Activated T-cell treated with anti-CD3 and anti-CD28 coated beads, Interleukin-2, amount 50 U/mL, for 24 hours (primary cell): ENCODE results near the gene ELOVL5.
A peak's percentile ranks its signal among the peaks of the same experiment; 100 is the strongest.
"Not testable (repeated sequence)": the region's sequence is repeated elsewhere in the genome, so short reads cannot be mapped to it uniquely, and the experiment has no call there.

Experiments
- DNase-seq: peaks from one replicate; pipeline ENCODE4 v3.0.0-alpha.2; 2020
- H3K27ac Mint-ChIP-seq: 2 replicates; pipeline ENCODE4 v1.8.0; 2020; ENCODE audit warnings: mild to moderate bottlenecking, mixed read lengths
- H3K27me3 Mint-ChIP-seq: 2 replicates; pipeline ENCODE4 v1.8.0; 2020; ENCODE audit warnings: mixed read lengths
- H3K36me3 Mint-ChIP-seq: 2 replicates; pipeline ENCODE4 v1.8.0; 2020; ENCODE audit warnings: low read depth, mixed read lengths
- H3K4me1 Mint-ChIP-seq: 2 replicates; pipeline ENCODE4 v1.8.0; 2020; ENCODE audit warnings: low read depth, mixed read lengths
- H3K4me3 Mint-ChIP-seq: 2 replicates; pipeline ENCODE4 v1.8.0; 2020; ENCODE audit warnings: mild to moderate bottlenecking, moderate library complexity, mixed read lengths
- H3K9me3 Mint-ChIP-seq: 2 replicates; pipeline ENCODE4 v1.8.0; 2020; ENCODE audit warnings: mixed read lengths

Gene ELOVL5

GRCh38 chr6:53348371-53349208 lies at the start of gene ELOVL5:
TSS of gene ELOVL5 (minus strand) at chr6:53348950. CDS start at chr6:53295699, 53,251 bp downstream.
- H3K4me3 Mint-ChIP-seq = peak within 1 kb of the TSS; percentile 94
- no peaks in the 10 kb centered on the region for H3K27me3 Mint-ChIP-seq
- no peaks in the 10 kb centered on the region for H3K9me3 Mint-ChIP-seq
- H3K4me1 Mint-ChIP-seq = peaks cover 47% of the 10 kb centered on the region
- H3K36me3 Mint-ChIP-seq = peaks cover 47% of the 10 kb centered on the region
- H3K27ac Mint-ChIP-seq = peak within 1 kb of the TSS; percentile 95
- peak; percentile 97 for DNase-seq

GRCh38 chr6:53397283-53397682 lies 48.5 kb upstream of the ELOVL5 start:
- DNase-seq = no peak
- no peaks in the 10 kb centered on the region for H3K27me3 Mint-ChIP-seq
- H3K9me3 Mint-ChIP-seq = no peaks in the 10 kb centered on the region
- peaks cover 3% of the 10 kb centered on the region for H3K4me1 Mint-ChIP-seq
- H3K27ac Mint-ChIP-seq = no peak overlapping the region
- no peaks in the 10 kb centered on the region for H3K36me3 Mint-ChIP-seq
- H3K4me3 Mint-ChIP-seq = no peak overlapping the region

- Mint-ChIP-seq H3K27ac (no peak overlapping the region), H3K4me3 (no peak overlapping the region), H3K27me3 (no peaks in the 10 kb centered on the region), H3K4me1 (peaks cover 3% of the 10 kb centered on the region), H3K36me3 (no peaks in the 10 kb centered on the region), H3K9me3 (no peaks in the 10 kb centered on the region)
- no peak for DNase-seq
Observed at GRCh38 chr6:53395986-53396385, 47.2 kb upstream of the ELOVL5 start.

GRCh38 chr6:53394704-53395103 lies 46.0 kb upstream of the ELOVL5 start:
- Mint-ChIP-seq H3K4me3 (no peak overlapping the region), H3K27ac (no peak overlapping the region), H3K4me1 (peaks cover 3% of the 10 kb centered on the region), H3K27me3 (no peaks in the 10 kb centered on the region), H3K36me3 (no peaks in the 10 kb centered on the region), H3K9me3 (no peaks in the 10 kb centered on the region)
- DNase-seq = no peak

GRCh38 chr6:53391170-53391569 lies 42.4 kb upstream of the ELOVL5 start:
- H3K27me3 Mint-ChIP-seq = no peaks in the 10 kb centered on the region
- no peaks in the 10 kb centered on the region for H3K4me1 Mint-ChIP-seq
- no peak overlapping the region for H3K4me3 Mint-ChIP-seq
- H3K36me3 Mint-ChIP-seq = no peaks in the 10 kb centered on the region
- H3K27ac Mint-ChIP-seq = no peak overlapping the region
- H3K9me3 Mint-ChIP-seq = no peaks in the 10 kb centered on the region
- no peak for DNase-seq

GRCh38 chr6:53390010-53390409 lies 41.3 kb upstream of the ELOVL5 start:
- H3K27ac Mint-ChIP-seq = no peak overlapping the region
- no peak for DNase-seq
- no peaks in the 10 kb centered on the region for H3K27me3 Mint-ChIP-seq
- H3K4me3 Mint-ChIP-seq = no peak overlapping the region
- no peaks in the 10 kb centered on the region for H3K4me1 Mint-ChIP-seq
- H3K36me3 Mint-ChIP-seq = no peaks in the 10 kb centered on the region
- no peaks in the 10 kb centered on the region for H3K9me3 Mint-ChIP-seq

GRCh38 chr6:53388615-53389014 lies 39.9 kb upstream of the ELOVL5 start:
- H3K27me3 Mint-ChIP-seq, H3K27ac Mint-ChIP-seq, H3K4me1 Mint-ChIP-seq, H3K9me3 Mint-ChIP-seq, DNase-seq, H3K4me3 Mint-ChIP-seq, H3K36me3 Mint-ChIP-seq: not testable (repeated sequence)

- peaks cover 5% of the 10 kb centered on the region for H3K27me3 Mint-ChIP-seq
- DNase-seq = no peak
- H3K9me3 Mint-ChIP-seq = no peaks in the 10 kb centered on the region
- no peak overlapping the region for H3K27ac Mint-ChIP-seq
- no peaks in the 10 kb centered on the region for H3K4me1 Mint-ChIP-seq
- H3K4me3 Mint-ChIP-seq = no peak overlapping the region
- no peaks in the 10 kb centered on the region for H3K36me3 Mint-ChIP-seq
Observed at GRCh38 chr6:53382421-53382820, 33.7 kb upstream of the ELOVL5 start.

- H3K9me3 Mint-ChIP-seq = no peaks in the 10 kb centered on the region
- H3K4me3 Mint-ChIP-seq = no peak overlapping the region
- DNase-seq = no peak
- no peaks in the 10 kb centered on the region for H3K36me3 Mint-ChIP-seq
- H3K27ac Mint-ChIP-seq = no peak overlapping the region
- H3K27me3 Mint-ChIP-seq = peaks cover 5% of the 10 kb centered on the region
- no peaks in the 10 kb centered on the region for H3K4me1 Mint-ChIP-seq
Observed at GRCh38 chr6:53378208-53378607, 29.5 kb upstream of the ELOVL5 start.

GRCh38 chr6:53377793-53378192 lies 29.0 kb upstream of the ELOVL5 start:
- H3K9me3 Mint-ChIP-seq = no peaks in the 10 kb centered on the region
- H3K4me3 Mint-ChIP-seq = no peak overlapping the region
- no peak for DNase-seq
- H3K36me3 Mint-ChIP-seq = no peaks in the 10 kb centered on the region
- no peak overlapping the region for H3K27ac Mint-ChIP-seq
- no peaks in the 10 kb centered on the region for H3K4me1 Mint-ChIP-seq
- H3K27me3 Mint-ChIP-seq = peaks cover 5% of the 10 kb centered on the region

GRCh38 chr6:53377289-53377688 lies 28.5 kb upstream of the ELOVL5 start:
- Mint-ChIP-seq H3K36me3 (no peaks in the 10 kb centered on the region), H3K27me3 (peaks cover 5% of the 10 kb centered on the region), H3K4me1 (no peaks in the 10 kb centered on the region), H3K9me3 (no peaks in the 10 kb centered on the region), H3K27ac (no peak overlapping the region), H3K4me3 (no peak overlapping the region)
- no peak for DNase-seq

- H3K36me3 Mint-ChIP-seq = no peaks in the 10 kb centered on the region
- no peak overlapping the region for H3K4me3 Mint-ChIP-seq
- no peaks in the 10 kb centered on the region for H3K9me3 Mint-ChIP-seq
- H3K27me3 Mint-ChIP-seq = peaks cover 2% of the 10 kb centered on the region
- no peak overlapping the region for H3K27ac Mint-ChIP-seq
- no peaks in the 10 kb centered on the region for H3K4me1 Mint-ChIP-seq
- no peak for DNase-seq
Observed at GRCh38 chr6:53376661-53377226, 28.0 kb upstream of the ELOVL5 start.

GRCh38 chr6:53375847-53376246 lies 27.1 kb upstream of the ELOVL5 start:
- H3K36me3 Mint-ChIP-seq = no peaks in the 10 kb centered on the region
- no peak overlapping the region for H3K4me3 Mint-ChIP-seq
- H3K4me1 Mint-ChIP-seq = no peaks in the 10 kb centered on the region
- DNase-seq = no peak
- H3K9me3 Mint-ChIP-seq = no peaks in the 10 kb centered on the region
- H3K27ac Mint-ChIP-seq = no peak overlapping the region
- no peaks in the 10 kb centered on the region for H3K27me3 Mint-ChIP-seq

GRCh38 chr6:53373638-53374037 lies 24.9 kb upstream of the ELOVL5 start:
- H3K4me3 Mint-ChIP-seq = no peak overlapping the region
- no peaks in the 10 kb centered on the region for H3K9me3 Mint-ChIP-seq
- DNase-seq = no peak
- no peaks in the 10 kb centered on the region for H3K27me3 Mint-ChIP-seq
- H3K27ac Mint-ChIP-seq = no peak overlapping the region
- H3K4me1 Mint-ChIP-seq = peaks cover 6% of the 10 kb centered on the region
- H3K36me3 Mint-ChIP-seq = no peaks in the 10 kb centered on the region

- peaks cover 9% of the 10 kb centered on the region for H3K4me1 Mint-ChIP-seq
- no peak overlapping the region for H3K4me3 Mint-ChIP-seq
- H3K27me3 Mint-ChIP-seq = no peaks in the 10 kb centered on the region
- DNase-seq = no peak
- H3K27ac Mint-ChIP-seq = no peak overlapping the region
- H3K9me3 Mint-ChIP-seq = no peaks in the 10 kb centered on the region
- H3K36me3 Mint-ChIP-seq = no peaks in the 10 kb centered on the region
Observed at GRCh38 chr6:53369876-53370515, 21.2 kb upstream of the ELOVL5 start.
